ENCODE measurements around the gene ULK4. TPM values are rescaled to one million over a fixed set of nuclear protein-coding genes. Genes with fewer than 3 reads are reported as not detected.

The ULK4 gene
- total RNA-seq, 1 experiment from 2014 or later, result 6.3 TPM

DNA sequence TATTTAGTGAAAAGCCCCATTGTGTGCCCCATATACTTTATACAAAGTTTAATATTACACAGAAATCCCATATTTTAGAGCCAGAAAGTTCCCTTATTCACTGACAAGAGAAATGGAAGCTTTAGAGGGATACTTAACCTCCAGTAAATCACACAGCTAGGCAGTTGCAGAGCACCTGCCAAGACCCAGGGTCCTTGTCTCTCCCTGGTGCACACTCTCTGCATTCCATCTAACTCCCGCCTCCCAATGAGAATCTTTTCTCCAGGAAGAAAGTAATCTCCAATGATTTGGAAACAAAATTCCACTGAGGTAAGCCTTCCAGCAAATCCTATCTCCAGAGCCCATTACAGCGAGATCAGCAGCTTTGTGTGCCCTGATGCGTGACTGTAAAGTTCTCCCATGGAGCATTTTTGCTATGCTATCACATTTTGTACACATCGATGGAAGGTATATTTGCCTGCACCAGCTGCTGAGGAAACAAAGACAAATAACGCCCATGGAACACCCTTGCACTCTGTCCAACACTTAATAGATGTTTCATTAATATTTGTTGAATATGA is 41.4 kb downstream of the ULK4 start:
- no peaks in the 10 kb centered on the region for H3K4me1 ChIP-seq (ENCODE audit: control insufficient read depth in 1 of 2, insufficient read depth in 2 of 2, low read length in 2 of 2)
- H4K20me1 ChIP-seq (ENCODE audit: insufficient read depth), result no peaks in the 10 kb centered on the region
- DNase-seq (ENCODE audit: low read depth, low spot score) (no peak), ATAC-seq (no peak)
- no peaks in the 10 kb centered on the region for H3K9me2 ChIP-seq (ENCODE audit: insufficient read depth)
- H3K4me2 ChIP-seq (ENCODE audit: low read length), result no peak overlapping the region
- ChIA-PET POLR2A (no interaction called here), CTCF (no interaction called here), RAD21 (ENCODE audit: low non-redundant PET in 1 of 2, low total read pairs in 2 of 2, uncharacterized antibody in 2 of 2, unreplicated experiment in 2 of 2) (no interaction called here)
- H3K79me2 ChIP-seq (ENCODE audit: insufficient read depth, low read length), result no peaks in the 10 kb centered on the region
- TF ChIP-seq ZNF274 (IDR thresholded peaks at IDR 0.05; ENCODE audit: low read depth, low read length), result no peak
- no peak for TF ChIP-seq SP1 (IDR thresholded peaks at IDR 0.05; ENCODE audit: low read depth)
- no peak for TF ChIP-seq POLR2AphosphoS5 (IDR thresholded peaks at IDR 0.05; ENCODE audit: low read depth, low read length)
- no peak for TF ChIP-seq ZBTB33 (IDR thresholded peaks at IDR 0.05; ENCODE audit: extremely low read depth, insufficient replicate concordance, low read length)
- no peak for TF ChIP-seq YY1 (IDR thresholded peaks at IDR 0.05; ENCODE audit: extremely low read depth, insufficient replicate concordance, low read depth, low read length)
- TF ChIP-seq POLR2A (IDR thresholded peaks at IDR 0.05; ENCODE audit: borderline replicate concordance, extremely low read depth, insufficient read depth, insufficient read length), result no peak
- TF ChIP-seq ZFX (IDR thresholded peaks at IDR 0.05), result no peak
- TF ChIP-seq, protein P1, sequence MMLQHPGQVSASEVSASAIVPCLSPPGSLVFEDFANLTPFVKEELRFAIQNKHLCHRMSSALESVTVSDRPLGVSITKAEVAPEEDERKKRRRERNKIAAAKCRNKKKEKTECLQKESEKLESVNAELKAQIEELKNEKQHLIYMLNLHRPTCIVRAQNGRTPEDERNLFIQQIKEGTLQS (IDR thresholded peaks at IDR 0.05), result no peak
- TF ChIP-seq JUND (IDR thresholded peaks at IDR 0.05), result no peak
- no peak for TF ChIP-seq EZH2 (IDR thresholded peaks at IDR 0.05)
- TF ChIP-seq CEBPB (IDR thresholded peaks at IDR 0.05; ENCODE audit: low read depth), result no peak
- TF ChIP-seq RAD21 (IDR thresholded peaks at IDR 0.05; ENCODE audit: low read depth), result no peak
- H3K9ac ChIP-seq (ENCODE audit: low read length), result no peak overlapping the region
- H3K27me3 ChIP-seq (ENCODE audit: insufficient read depth, low read length), result no peaks in the 10 kb centered on the region
- intact Hi-C loops (cut with micrococcal nuclease), result no loop called here
- no peak overlapping the region for H3K4me3 ChIP-seq (replicated peaks in 1 of 2; ENCODE audit: low read depth in 1 of 2, low read length in 2 of 2)
- H3K9me3 ChIP-seq (ENCODE audit: control insufficient read depth in 1 of 2, insufficient read depth in 1 of 2, low read depth in 1 of 2, low read length in 2 of 2), result no peaks in the 10 kb centered on the region
- H3K27ac ChIP-seq (ENCODE audit: low read depth, low read length), result no peak overlapping the region
- no peak overlapping the region for H2AFZ ChIP-seq (ENCODE audit: low read depth, low read length, poor library complexity, severe bottlenecking)
- H3K36me3 ChIP-seq (ENCODE audit: control insufficient read depth in 1 of 2, insufficient read depth in 2 of 2, low read length in 2 of 2), result no peaks in the 10 kb centered on the region
- no TSS peak for BruUV-seq (replicated peaks)
